Myocyte (in vitro differentiated cells): ENCODE data around the gene STK17A. TPM values are rescaled to one million over a fixed set of nuclear protein-coding genes. Genes with fewer than 3 reads are reported as not detected.
"Not testable (repeated sequence)": the region's sequence is repeated elsewhere in the genome, so short reads cannot be mapped to it uniquely, and the experiment has no call there.

ENCODE experiments used
- DNase-seq: peaks from one replicate; pipeline ENCODE4 v3.0.0-alpha.2; 2012; ENCODE audit warnings: low read depth
- total RNA-seq: library from RNA; depleted of rRNA; stranded (reverse); fragments of >200 nt; gene quantifications from 2 replicates; pipeline ENCODE4 v1.2.3, GENCODE V29; 2014

STK17A gene
- total RNA-seq, 1 donor from 2014 or later, result 17.7 TPM

DNA sequence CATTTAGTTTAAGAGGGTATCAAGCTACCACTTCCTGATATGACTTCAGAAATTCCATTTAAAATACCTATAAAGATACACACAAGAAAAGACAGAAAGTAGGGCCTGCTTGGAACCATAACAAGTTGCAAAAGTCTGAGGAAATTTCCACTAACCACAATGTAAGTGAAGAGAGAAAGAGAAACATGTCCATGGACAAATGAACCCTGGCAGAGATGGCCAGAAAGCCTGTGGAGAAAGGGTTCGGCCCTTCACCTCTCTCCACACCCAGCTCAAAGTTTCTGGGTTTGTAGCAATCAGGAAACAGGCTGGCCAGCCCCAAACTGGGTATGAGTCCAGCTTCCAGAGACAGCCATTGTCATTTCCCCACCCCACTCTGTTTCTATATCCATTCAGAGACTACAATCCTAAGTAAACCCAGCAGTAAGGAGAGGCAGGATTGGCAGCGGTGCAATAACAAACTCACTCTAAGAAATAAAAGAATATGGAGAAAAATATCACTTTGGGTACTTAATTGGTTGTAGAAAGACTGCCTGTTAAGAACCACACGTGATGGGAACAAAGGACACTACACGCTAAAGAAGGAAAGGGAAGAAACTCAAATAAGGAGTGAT lies 71.1 kb downstream of the STK17A start:
- no peak for DNase-seq

DNA sequence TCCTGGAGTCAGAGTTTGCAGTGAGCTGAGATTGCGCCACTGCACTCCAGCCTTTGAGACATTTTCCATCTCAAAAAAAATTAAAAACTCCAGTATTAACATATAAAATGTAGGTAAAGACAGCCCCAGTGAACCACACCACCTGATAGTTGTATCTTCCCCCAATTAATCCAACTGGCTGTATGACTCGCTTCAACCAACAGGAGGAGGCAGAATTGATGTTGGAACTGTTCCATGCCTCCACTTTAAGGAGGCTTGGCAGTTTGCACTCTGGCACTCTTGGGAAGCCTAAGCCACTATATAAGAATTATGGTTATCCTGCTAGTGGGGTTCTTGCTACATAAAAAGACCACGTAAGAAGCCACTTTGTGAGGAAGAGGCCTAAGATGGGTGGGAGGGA lies 72.7 kb downstream of the STK17A start:
- no peak for DNase-seq

GRCh38 chr7:43656997-43657396 lies 74.1 kb downstream of the STK17A start:
- no peak for DNase-seq

DNA sequence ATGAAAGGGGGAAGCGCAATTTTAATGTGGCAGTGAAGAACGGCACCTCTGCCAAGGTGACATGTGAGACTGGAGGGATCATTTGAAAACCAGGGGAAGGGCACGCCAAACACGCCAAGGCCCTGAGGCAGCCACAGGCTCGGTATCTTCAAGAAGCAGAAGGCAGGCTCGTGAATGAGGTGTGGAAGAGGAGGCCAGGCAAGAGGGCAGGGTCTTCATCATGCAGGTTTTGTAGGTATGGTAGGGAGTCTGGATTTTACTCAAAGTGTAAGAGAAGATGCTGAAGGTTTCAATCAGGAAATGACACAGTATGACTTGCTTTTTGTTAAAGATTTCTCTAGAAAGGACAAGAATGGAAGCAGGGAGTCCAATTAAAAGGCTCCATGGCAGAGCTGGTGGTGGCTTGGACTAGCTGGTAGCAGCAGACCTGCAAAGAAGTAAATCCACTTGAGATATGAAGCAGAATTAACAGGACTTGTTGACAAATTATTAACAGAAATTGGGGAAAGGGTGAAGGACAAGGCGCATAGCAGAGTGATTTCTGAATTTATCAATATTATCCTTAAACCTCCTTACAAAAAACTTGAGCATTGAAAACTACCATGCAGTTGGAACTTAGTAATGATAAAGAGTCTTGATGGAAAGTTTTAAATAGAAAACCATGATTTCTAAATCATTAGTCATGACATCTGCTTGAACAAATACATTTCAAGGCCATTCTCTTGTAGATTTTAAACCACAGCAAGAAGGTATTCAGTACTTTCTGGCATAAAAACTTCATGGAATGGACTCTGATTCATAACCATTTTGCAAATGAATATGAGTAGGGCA lies 76.0 kb downstream of the STK17A start:
- DNase-seq, result peak; percentile 65

DNA sequence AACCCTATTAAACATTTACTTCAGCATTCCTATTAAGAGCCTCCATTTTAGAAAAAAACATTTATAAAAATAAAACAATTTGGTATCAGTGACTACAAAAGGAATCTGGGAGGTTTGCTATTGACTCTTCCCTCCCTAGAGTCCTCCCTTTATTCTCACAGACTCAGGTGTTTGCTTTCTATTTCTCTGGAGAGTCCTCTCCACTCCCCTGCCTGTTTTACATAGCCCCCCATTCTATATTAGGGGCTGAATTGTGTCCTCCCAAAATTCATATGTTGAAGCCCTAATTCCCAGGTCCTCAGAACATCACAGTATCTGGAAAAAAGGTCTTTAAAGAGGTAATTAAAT lies 76.6 kb downstream of the STK17A start:
- DNase-seq, result no peak

GRCh38 chr7:43660141-43660540 lies 77.2 kb downstream of the STK17A start:
- DNase-seq, result no peak

GRCh38 chr7:43664681-43665080 lies 81.8 kb downstream of the STK17A start:
- DNase-seq, result no peak

DNA sequence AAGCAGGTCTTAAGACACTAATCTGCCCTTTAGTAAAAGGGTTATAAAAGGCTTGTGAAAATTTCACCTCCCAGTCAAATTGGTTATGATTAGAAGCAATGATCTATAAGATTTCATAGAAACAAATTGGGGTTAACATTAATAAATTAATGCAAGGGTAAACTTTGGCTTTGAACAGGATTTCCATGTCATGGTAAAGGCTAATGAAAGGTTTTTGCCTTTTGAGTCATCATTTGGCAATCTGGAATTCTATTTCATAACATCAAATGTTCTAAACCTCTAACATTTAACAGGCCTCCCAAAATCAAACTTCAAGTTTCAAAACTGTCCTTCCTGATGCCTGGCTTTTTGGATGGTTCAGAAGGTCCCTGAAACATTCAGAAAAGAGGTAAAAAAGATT lies 84.0 kb downstream of the STK17A start:
- DNase-seq, result no peak

DNA sequence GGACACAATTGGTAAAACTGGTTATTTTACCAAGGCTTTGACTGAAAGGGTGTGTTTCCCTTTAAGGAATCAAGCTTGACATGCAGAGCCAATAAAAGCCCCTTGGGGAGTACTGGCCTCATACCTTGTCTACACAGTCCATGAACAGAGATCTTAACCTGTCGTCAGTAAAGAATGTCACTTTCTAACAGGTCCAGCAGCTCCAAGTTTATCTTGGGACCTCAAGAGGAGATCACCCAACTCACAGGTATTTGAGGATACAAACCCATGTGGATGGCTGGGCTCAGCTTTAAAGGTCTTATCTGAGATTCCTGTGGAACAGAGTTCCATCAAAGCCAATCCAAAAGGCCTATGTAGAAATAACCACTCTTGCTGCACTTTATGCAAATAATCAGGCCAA lies 85.1 kb downstream of the STK17A start:
- DNase-seq, result no peak

DNA sequence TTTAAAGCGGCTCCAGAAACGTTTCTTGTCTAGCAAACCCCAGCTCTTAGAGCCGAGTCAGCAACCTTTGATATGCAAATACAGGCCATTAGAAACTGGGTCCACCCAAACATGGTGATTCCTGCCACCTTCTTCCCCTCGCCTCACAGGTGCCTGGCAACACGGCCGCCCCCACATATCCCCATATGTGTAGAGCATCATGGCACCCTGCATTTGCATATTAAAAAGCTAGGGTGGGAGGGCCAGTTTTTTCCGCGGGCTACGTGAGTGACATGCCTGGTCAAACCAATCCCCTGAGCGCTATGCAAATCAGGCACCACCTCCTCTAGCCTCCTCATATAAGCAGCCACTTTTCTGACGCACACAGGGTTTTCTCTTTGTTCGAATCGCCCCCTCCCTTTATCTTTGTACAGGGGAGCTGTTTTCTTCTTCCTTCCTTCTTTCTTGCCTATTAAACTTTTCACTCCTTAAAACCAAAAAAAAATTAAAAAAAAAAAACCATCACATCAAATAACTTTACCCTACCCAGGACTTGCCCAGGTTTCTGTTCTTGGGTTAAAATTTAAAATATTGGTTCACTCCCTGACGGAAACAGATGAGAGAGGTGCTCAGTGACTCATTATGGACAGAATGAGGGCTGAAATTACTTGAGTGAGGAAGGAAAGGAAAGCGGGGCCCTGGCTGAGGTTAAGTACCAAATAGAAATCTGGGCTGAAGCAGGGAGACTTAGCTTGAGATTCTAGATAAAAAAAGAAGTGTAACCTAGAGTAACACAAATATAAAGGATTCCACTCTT lies 86.6 kb downstream of the STK17A start:
- no peak for DNase-seq

DNA sequence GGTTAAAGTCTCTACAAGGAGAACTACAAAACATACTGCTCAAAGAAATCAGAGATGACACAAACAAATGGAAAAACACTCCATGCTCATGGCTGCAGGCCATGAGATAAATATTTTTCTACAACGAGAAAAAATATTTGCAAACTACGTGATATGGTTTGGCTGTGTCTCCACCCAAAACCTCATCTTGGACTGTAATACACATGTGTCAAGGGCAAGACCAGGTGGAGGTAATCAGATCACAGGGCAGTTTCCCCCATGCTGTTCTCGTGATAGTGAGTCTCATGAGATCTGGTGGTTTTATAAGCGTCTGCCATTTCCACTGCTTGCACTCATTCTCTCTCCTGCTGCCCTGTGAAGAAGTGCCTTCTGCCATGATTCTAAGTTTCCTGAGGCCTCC lies 88.6 kb downstream of the STK17A start:
- DNase-seq, result no peak

DNA sequence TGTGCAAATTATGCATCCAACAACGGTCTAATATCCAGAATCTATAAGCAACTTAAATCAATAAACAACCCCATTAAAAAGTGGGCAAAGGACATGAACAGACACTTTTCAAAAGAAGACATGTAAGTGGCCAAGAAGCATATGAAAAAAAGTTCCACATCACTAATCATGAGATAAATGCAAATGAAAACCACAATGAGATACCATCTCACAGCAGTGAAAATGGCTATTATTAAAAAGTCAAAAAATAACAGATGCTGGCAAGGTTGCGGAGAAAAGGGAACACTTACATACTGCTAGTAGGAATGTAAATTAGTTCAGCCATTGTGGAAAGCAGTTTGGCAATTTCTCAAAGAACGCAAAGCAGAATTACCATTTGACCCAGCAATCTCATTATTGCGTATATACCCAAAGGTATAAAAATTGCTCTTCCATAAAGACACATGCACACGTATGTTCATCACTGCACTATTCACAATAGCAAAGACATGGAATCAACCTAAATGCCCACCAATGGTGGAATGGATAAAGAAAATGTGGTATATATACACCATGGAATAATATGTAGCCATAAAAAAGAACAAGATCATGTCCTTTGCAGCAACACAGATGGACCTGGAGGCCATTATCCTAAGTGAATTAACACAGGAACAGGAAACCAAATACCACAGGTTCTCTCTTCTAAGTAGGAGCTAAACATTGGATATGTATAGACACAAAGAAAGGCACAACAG lies 90.5 kb downstream of the STK17A start:
- not testable (repeated sequence) for DNase-seq

DNA sequence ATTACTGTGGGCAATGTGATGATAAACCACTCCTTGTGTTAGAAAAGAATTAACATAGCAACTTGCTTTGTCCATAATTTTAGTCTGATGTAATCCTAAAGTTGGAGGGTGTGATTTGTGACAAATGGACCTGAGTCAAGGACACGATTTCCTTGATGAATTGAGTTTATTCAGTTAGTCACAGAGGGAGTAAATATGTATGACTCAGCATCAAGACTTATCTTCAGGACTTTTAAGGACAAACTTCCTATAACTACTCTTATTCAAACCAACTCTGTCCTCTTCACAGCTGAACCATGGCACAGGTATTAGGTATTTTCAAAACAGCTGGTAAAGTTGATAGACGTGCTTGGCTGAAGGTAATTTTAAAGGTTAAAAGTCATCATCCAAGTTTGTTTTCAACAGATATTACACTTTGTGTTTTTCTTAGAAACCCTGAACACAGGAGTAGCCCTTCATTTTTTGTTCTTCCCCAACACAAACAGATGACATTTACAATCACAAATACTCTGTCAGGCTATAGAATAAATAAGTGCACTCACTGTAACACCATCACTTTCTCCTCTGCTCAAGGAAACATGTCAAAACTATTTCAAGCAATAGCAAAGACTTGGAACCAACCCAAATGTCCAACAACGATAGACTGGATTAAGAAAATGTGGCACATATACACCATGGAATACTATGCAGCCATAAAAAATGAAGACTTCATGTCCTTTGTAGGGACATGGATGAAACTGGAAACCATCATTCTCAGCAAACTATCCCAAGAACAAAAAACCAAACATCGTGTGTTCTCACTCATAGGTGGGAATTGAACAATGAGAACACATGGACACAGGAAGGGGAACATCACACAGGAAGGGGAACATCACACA lies 91.9 kb downstream of the STK17A start:
- peak; percentile 60 for DNase-seq

Other genes with a start within 250 kb of the STK17A start
- gene COA1, start 146.4 kb downstream of the STK17A start, total RNA-seq, result 65.0 and 77.8 TPM in 2 replicates
- 37.8 and 42.2 TPM in 2 replicates for gene BLVRA, start 175.6 kb downstream of the STK17A start, total RNA-seq